ENCODE results near the gene RRM1. TPM values are rescaled to one million over a fixed set of nuclear protein-coding genes. Genes with fewer than 3 reads are reported as not detected.

The RRM1 gene
- total RNA-seq, 1 experiment from 2014 or later, result 88.8 TPM

DNA sequence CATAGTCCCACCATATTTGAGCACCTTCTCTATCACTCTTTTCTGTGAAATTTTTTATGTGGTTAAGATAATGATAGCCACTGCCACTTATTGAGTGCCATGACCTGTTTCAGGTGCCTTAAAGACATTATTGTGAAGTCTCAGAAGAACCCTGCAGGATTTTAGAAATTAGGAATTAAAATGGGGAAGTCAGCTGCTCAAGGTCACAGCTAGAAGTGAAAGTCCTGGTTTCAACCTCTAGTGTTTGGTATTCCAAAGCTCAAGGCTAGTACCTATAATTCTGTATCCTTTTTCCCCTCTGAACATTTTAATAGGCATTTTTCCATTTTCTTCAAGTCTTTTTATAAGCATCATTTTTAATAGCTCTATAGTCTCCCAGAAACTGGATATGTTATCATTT, 9.0 kb upstream of the RRM1 start (continued):
- TF ChIP-seq STAT6 (CRISPR knock-in tag; conservative IDR thresholded peaks at IDR 0.05; ENCODE audit: low read depth), result no peak
- no peak for TF ChIP-seq PREB (CRISPR knock-in tag; IDR thresholded peaks at IDR 0.05; ENCODE audit: borderline replicate concordance)
- TF ChIP-seq ZBTB21 (CRISPR knock-in tag; IDR thresholded peaks at IDR 0.05; ENCODE audit: borderline replicate concordance), result no peak
- no peak for TF ChIP-seq ZNF512 (CRISPR knock-in tag; IDR thresholded peaks at IDR 0.05; ENCODE audit: borderline replicate concordance)
- TF ChIP-seq, protein P1, sequence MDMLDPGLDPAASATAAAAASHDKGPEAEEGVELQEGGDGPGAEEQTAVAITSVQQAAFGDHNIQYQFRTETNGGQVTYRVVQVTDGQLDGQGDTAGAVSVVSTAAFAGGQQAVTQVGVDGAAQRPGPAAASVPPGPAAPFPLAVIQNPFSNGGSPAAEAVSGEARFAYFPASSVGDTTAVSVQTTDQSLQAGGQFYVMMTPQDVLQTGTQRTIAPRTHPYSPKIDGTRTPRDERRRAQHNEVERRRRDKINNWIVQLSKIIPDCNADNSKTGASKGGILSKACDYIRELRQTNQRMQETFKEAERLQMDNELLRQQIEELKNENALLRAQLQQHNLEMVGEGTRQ (CRISPR knock-in tag; IDR thresholded peaks at IDR 0.05), result no peak
- TF ChIP-seq ZNF232 (CRISPR knock-in tag; IDR thresholded peaks at IDR 0.05), result no peak
- TF ChIP-seq, protein P2, sequence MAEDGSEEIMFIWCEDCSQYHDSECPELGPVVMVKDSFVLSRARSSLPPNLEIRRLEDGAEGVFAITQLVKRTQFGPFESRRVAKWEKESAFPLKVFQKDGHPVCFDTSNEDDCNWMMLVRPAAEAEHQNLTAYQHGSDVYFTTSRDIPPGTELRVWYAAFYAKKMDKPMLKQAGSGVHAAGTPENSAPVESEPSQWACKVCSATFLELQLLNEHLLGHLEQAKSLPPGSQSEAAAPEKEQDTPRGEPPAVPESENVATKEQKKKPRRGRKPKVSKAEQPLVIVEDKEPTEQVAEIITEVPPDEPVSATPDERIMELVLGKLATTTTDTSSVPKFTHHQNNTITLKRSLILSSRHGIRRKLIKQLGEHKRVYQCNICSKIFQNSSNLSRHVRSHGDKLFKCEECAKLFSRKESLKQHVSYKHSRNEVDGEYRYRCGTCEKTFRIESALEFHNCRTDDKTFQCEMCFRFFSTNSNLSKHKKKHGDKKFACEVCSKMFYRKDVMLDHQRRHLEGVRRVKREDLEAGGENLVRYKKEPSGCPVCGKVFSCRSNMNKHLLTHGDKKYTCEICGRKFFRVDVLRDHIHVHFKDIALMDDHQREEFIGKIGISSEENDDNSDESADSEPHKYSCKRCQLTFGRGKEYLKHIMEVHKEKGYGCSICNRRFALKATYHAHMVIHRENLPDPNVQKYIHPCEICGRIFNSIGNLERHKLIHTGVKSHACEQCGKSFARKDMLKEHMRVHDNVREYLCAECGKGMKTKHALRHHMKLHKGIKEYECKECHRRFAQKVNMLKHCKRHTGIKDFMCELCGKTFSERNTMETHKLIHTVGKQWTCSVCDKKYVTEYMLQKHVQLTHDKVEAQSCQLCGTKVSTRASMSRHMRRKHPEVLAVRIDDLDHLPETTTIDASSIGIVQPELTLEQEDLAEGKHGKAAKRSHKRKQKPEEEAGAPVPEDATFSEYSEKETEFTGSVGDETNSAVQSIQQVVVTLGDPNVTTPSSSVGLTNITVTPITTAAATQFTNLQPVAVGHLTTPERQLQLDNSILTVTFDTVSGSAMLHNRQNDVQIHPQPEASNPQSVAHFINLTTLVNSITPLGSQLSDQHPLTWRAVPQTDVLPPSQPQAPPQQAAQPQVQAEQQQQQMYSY (CRISPR knock-in tag; IDR thresholded peaks at IDR 0.05), result no peak
- no peak for TF ChIP-seq AR (CRISPR knock-in tag; IDR thresholded peaks at IDR 0.05)
- TF ChIP-seq CREM (CRISPR knock-in tag; IDR thresholded peaks at IDR 0.05), result no peak

GRCh38 chr11:4086575-4087353, 7.8 kb upstream of the RRM1 start:
- no peak overlapping the region for H3K27ac Mint-ChIP-seq
- peak; percentile 14; the same call in 1 of the 2 replicates for ATAC-seq
- H3K27me3 Mint-ChIP-seq (ENCODE audit: low read depth), result no peaks in the 10 kb centered on the region
- no peak overlapping the region for H3K4me3 Mint-ChIP-seq
- POLR2A ChIA-PET, result no interaction called here
- no peak for DNase-seq (ENCODE audit: low spot score)
- H3K9me3 Mint-ChIP-seq, result no peaks in the 10 kb centered on the region
- CTCF ChIA-PET, result no interaction called here
- H3K36me3 Mint-ChIP-seq, result no peaks in the 10 kb centered on the region
- peaks cover 12% of the 10 kb centered on the region for H3K4me1 Mint-ChIP-seq
- TF ChIP-seq MXD4 (CRISPR knock-in tag; IDR thresholded peaks at IDR 0.05; ENCODE audit: borderline replicate concordance) (no peak), TP53 (CRISPR knock-in tag; IDR thresholded peaks at IDR 0.05) (no peak), ZNF317 (CRISPR knock-in tag; IDR thresholded peaks at IDR 0.05; ENCODE audit: borderline replicate concordance, low read depth) (no peak), MYBL2 (CRISPR knock-in tag; IDR thresholded peaks at IDR 0.05) (no peak), ZNF416 (CRISPR knock-in tag; IDR thresholded peaks at IDR 0.05) (no peak), ZNF423 (CRISPR knock-in tag; IDR thresholded peaks at IDR 0.05) (no peak)
- TF ChIP-seq, protein P3, sequence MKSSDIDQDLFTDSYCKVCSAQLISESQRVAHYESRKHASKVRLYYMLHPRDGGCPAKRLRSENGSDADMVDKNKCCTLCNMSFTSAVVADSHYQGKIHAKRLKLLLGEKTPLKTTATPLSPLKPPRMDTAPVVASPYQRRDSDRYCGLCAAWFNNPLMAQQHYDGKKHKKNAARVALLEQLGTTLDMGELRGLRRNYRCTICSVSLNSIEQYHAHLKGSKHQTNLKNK (CRISPR knock-in tag; IDR thresholded peaks at IDR 0.05), result no peak
- TF ChIP-seq, protein P2 (CRISPR knock-in tag; IDR thresholded peaks at IDR 0.05), result no peak

All from WTC11 (cell line).